ENCODE results near the gene ITGB2. TPM values are rescaled to one million over a fixed set of nuclear protein-coding genes. Genes with fewer than 3 reads are reported as not detected.

The ITGB2 gene
- total RNA-seq, 1 donor from 2014 or later = 35.1 TPM

DNA sequence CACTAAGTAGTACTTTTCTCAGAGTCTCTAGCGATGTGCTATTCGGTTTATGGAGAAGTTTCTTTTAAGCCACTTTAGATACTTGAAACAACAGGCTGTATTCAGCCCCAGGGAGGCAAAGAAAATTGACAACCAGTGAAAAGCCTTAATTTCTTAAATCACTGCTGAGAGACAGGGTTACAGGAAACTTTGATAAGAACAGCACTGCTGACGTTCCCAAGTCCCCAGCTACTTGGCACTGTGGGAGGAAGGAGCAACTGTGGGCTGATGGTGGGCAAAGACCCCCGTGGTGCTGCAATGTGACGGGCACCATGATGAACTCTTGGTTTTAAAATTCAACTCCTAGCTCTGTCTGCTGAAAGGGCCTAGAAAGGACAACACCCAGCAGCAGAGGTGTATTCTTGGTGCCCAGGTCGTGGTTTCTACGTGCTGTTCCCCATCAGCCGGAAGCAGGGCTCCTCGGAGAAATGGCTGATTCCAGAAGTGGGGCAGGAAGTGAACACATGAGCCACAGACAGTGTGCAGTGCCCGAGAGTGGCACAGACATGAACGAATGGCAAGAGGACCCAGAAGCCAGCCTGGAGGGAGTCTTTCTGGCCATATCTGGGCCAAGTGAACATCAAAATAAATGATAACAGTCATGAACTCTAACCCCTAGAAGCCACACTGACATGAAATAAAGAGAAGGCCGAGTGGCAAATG, 52.5 kb downstream of the ITGB2 start:
- Histone ChIP-seq H3K36me3 (peaks cover 0 to 21% of the 10 kb centered on the region in 2 donors), H3K4me3 (no peak overlapping the region), H3K27ac (peak overlapping the region; percentile 1), H3K4me1 (peaks cover 72% of the 10 kb centered on the region), H3K27me3 (no peaks in the 10 kb centered on the region), H3K9me3 (no peaks in the 10 kb centered on the region)
- TF ChIP-seq POLR2A (IDR thresholded peaks at IDR 0.05) (no peak), POLR2AphosphoS5 (IDR thresholded peaks at IDR 0.05; ENCODE audit: insufficient read depth in 1 of 2, low read depth in 1 of 2) (no peak)
- TF ChIP-seq, protein P1, sequence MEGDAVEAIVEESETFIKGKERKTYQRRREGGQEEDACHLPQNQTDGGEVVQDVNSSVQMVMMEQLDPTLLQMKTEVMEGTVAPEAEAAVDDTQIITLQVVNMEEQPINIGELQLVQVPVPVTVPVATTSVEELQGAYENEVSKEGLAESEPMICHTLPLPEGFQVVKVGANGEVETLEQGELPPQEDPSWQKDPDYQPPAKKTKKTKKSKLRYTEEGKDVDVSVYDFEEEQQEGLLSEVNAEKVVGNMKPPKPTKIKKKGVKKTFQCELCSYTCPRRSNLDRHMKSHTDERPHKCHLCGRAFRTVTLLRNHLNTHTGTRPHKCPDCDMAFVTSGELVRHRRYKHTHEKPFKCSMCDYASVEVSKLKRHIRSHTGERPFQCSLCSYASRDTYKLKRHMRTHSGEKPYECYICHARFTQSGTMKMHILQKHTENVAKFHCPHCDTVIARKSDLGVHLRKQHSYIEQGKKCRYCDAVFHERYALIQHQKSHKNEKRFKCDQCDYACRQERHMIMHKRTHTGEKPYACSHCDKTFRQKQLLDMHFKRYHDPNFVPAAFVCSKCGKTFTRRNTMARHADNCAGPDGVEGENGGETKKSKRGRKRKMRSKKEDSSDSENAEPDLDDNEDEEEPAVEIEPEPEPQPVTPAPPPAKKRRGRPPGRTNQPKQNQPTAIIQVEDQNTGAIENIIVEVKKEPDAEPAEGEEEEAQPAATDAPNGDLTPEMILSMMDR (IDR thresholded peaks at IDR 0.05) = no peak
- intact Hi-C loops (cut with DNase I) = no loop called here
- no peak for DNase-seq (ENCODE audit: extremely low spot score in 2 of 2)

DNA sequence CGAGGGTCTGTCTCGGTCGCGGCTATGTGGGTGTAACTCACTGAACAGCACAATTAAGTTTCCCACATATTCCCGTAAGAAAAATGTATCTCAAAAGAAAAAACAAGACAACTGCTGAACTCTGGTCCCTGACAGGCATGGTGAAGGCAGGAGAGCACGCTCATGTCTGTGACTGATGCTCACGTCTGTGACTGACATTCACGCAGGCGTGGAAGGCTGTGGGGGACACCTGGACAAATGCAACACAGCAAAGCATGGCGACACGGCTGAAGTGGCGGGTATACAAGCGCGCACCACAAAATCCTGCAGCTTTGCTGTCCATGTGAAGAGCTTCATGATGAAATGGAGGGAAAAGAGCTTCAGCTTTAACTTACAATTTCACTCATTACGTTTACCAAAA, 53.2 kb downstream of the ITGB2 start:
- intact Hi-C loops (cut with DNase I) = no loop called here
- Histone ChIP-seq H3K27me3 (no peaks in the 10 kb centered on the region), H3K4me1 (peaks cover 70% of the 10 kb centered on the region), H3K36me3 (peaks cover 0 to 28% of the 10 kb centered on the region in 2 donors), H3K9me3 (no peaks in the 10 kb centered on the region), H3K4me3 (no peak overlapping the region), H3K27ac (no peak overlapping the region)
- DNase-seq (ENCODE audit: extremely low spot score in 2 of 2) = no peak
- TF ChIP-seq, protein P1 (IDR thresholded peaks at IDR 0.05) = no peak
- TF ChIP-seq POLR2AphosphoS5 (IDR thresholded peaks at IDR 0.05; ENCODE audit: insufficient read depth in 1 of 2, low read depth in 1 of 2) (no peak), POLR2A (IDR thresholded peaks at IDR 0.05) (no peak)

DNA sequence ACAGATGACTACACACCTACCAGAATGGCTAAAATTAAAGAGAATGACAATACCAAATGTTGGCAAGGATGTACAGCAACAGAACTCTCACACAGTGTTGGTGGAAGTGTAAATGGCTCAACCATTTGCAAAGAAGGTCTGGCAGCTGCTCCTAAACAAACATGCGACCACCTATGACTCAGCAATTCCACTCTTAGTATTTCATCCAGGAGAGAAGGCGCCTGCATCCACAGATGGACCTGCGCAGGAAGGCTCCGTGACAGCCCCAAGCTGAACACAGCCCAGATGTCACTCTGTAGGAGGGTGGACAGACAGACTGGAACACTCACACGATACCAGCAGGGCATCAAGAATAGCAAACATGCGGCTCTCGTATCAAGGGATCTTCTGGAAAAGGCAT, 53.9 kb downstream of the ITGB2 start:
- TF ChIP-seq POLR2AphosphoS5 (IDR thresholded peaks at IDR 0.05; ENCODE audit: insufficient read depth in 1 of 2, low read depth in 1 of 2) (no peak), POLR2A (IDR thresholded peaks at IDR 0.05) (no peak)
- TF ChIP-seq, protein P1 (IDR thresholded peaks at IDR 0.05) = no peak
- Histone ChIP-seq H3K36me3 (peaks cover 0 to 31% of the 10 kb centered on the region in 2 donors), H3K4me3 (no peak overlapping the region), H3K27me3 (no peaks in the 10 kb centered on the region), H3K4me1 (peaks cover 64% of the 10 kb centered on the region), H3K27ac (no peak overlapping the region), H3K9me3 (no peaks in the 10 kb centered on the region)
- intact Hi-C loops (cut with DNase I) = no loop called here
- DNase-seq (ENCODE audit: extremely low spot score in 2 of 2) = no peak

DNA sequence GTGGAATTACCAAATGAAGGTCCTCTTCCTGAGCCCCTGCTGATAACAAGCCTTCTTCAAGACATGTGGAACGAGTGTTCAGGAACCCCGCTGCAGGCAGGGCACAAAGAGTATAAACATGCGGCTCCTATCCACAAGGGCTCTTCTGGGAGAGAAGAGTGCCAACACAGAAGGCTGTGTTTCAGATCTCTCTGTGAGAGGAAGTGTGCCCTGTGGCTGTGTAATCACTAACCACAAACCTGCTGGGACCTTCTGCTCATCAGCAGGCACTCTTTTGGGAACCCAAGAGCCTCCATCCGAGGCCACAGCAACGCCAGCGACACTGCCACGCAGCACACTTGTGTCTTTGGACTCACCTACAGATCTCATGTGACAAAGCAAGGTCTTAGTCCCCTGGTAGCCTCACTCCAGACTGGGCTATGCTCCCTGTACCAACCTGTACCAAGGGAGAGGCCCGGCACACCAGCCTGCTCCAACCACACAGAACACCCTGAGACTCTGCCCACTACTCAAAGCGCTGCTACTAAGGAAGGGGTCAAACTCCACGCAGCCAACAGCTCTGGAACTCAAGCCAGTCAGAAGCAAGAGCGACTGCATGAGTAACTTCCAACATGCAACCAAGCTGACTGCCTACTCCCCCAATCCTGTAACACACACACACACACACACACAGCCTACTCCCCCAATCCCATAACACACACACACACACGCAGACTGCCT, 55.0 kb downstream of the ITGB2 start:
- TF ChIP-seq, protein P1 (IDR thresholded peaks at IDR 0.05) = no peak
- TF ChIP-seq POLR2AphosphoS5 (IDR thresholded peaks at IDR 0.05; ENCODE audit: insufficient read depth in 1 of 2, low read depth in 1 of 2) = no peak
- no peak for TF ChIP-seq POLR2A (IDR thresholded peaks at IDR 0.05)
- H3K27me3 ChIP-seq = no peaks in the 10 kb centered on the region
- peaks cover 0 to 41% of the 10 kb centered on the region in 2 donors for H3K36me3 ChIP-seq
- H3K27ac ChIP-seq = no peak overlapping the region
- no peak for DNase-seq (ENCODE audit: extremely low spot score in 2 of 2)
- H3K4me3 ChIP-seq = no peak overlapping the region
- H3K4me1 ChIP-seq = peaks cover 58% of the 10 kb centered on the region
- intact Hi-C loops (cut with DNase I) = no loop called here
- H3K9me3 ChIP-seq = no peaks in the 10 kb centered on the region
